Psoas muscle (tissue), 8 donors: ENCODE results near the gene ENDOG. TPM values are rescaled to one million over a fixed set of nuclear protein-coding genes. Genes with fewer than 3 reads are reported as not detected.
"Not testable (repeated sequence)": the region's sequence is repeated elsewhere in the genome, so short reads cannot be mapped to it uniquely, and the experiment has no call there.

Experiments
- ATAC-seq, 4 donors: fragments of 200-7000 bp; cut with Tn5 transposase; one replicate each; pipeline ENCODE4 v1.9.1; 2020; ENCODE audit warnings: moderate library complexity in 3 of 4, mild to moderate bottlenecking in 2 of 4
- DNase-seq, 2 donors: peaks; one replicate each; pipeline ENCODE4 v3.0.0-alpha.2; 2020
- H3K27ac ChIP-seq: fragments of 200-600 bp; one replicate; pipeline ENCODE4 v1.8.0; 2022
- H3K27me3 ChIP-seq, 3 donors: fragments of 200-600 bp in 1 of 3; one replicate each; pipeline versions ENCODE4 v1.6.1 to v1.8.0; 2013 to 2022; ENCODE audit warnings: low read length in 2 of 3, mild to moderate bottlenecking in 2 of 3, moderate library complexity in 1 of 3; ENCODE audit not compliant: insufficient read depth in 3 of 3
- H3K36me3 ChIP-seq, 2 donors: fragments of 200-600 bp in 1 of 2; one replicate each; pipeline versions ENCODE4 v1.6.1 to v1.8.0; 2013 to 2022; ENCODE audit warnings: low read depth in 1 of 2, mild to moderate bottlenecking in 1 of 2, moderate library complexity in 1 of 2; ENCODE audit not compliant: insufficient read depth in 1 of 2
- H3K4me1 ChIP-seq: fragments of 200-600 bp; one replicate; pipeline ENCODE4 v1.8.0; 2022
- H3K4me3 ChIP-seq: fragments of 200-600 bp; one replicate; pipeline ENCODE4 v1.8.0; 2022; ENCODE audit warnings: mild to moderate bottlenecking
- H3K9me3 ChIP-seq: fragments of 200-600 bp; one replicate; pipeline ENCODE4 v1.8.0; 2022
- WGBS, 3 donors: extraction: QIAGEN DNeasy Blood & Tissue Kit; methylation state at CpG; one replicate each; pipeline versions ENCODE4 v1.1.6 to v1.1.7; 2013; 5-methylcytosine and 5-hydroxymethylcytosine counted together
- intact Hi-C, 2 donors: fragments of 100-400 bp; cut with DNase I; formaldehyde crosslinking; loops; one replicate each; pipeline versions ENCODE4 v1.11.0 to v1.14.2; 2022
- polyA plus RNA-seq, 3 donors: library from polyadenylated mRNA; stranded (reverse); fragments of 200-250 nt; gene quantifications; one replicate each; pipeline ENCODE4 v1.2.3, GENCODE V29; 2013
- total RNA-seq, 4 donors: library from RNA; stranded (reverse); fragmentation: NEBNext Ultra II Directional in 2 of 4; extraction: Animal tissue kit (Norgen Biotek cat#: 25700) in 2 of 4; gene quantifications; one replicate each; pipeline versions ENCODE4 v1.2.1 to v1.2.4, GENCODE V29; 2021 to 2023
- TF ChIP-seq, protein P1 (sequence below): fragments of 200-600 bp; IDR thresholded peaks from one replicate; pipeline ENCODE4 v1.8.0; 2022; ENCODE audit warnings: antibody characterized with exemption
- donor health status: healthy with polysubstance abuse.
- donor health status: DM: no; HTN: no; CAD: no; lungs with moderate emphysema.
- donor health status: Bipolar disorder and iron deficiency.
- donor health status: healthy.
- donor health status: DM: yes; HTN: yes; CAD: no.
- donor health status: DM: no; HTN: no; CAD: no.
- donor health status: DM: no; HTN: no; CAD: no.
- donor health status: DM: yes; HTN: yes; CAD: no.

Gene ENDOG
- total and polyA plus RNA-seq, 7 donors = 56.0 to 116 (median 89.8) TPM

DNA sequence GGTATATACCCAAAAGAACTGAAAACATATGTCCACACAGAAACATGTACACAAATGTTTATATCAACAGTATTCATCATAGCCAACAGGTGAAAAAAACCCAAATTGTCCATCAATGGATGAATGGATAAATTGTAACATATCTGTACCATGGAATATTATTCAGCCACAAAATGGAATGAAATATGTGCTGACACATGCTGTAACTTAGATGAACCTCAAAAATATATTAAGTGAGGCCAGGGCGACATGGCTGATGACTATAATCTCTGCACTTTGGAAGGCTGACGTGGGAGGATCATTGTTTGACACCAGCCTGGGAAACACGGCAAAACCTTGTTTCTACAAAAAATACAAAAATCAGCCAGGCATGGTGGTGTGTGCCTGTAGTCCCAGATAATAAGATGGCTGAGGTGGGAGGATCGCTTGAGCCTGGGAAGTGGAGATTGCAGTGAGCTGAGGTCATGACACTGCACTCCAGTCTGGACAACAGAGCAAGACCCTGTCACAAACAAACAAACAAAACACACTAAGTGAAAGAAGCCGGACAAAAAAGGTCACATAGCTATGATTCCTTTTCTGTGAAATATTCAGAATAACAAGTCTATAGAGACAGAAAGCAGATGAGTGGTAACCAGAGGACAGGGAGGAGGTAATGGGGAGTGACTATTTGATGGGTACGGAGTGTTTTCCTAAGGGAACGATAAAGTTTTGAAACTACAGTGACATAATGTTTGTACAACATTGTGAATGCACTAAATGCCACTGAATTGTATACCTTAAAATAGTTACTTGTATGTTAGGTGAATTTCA, 52.0 kb downstream of the ENDOG start:
- no peak for ATAC-seq
- no peaks in the 10 kb centered on the region for H3K27me3 ChIP-seq
- H3K4me1 ChIP-seq = no peaks in the 10 kb centered on the region
- H3K4me3 ChIP-seq = no peak overlapping the region
- TF ChIP-seq, protein P1, sequence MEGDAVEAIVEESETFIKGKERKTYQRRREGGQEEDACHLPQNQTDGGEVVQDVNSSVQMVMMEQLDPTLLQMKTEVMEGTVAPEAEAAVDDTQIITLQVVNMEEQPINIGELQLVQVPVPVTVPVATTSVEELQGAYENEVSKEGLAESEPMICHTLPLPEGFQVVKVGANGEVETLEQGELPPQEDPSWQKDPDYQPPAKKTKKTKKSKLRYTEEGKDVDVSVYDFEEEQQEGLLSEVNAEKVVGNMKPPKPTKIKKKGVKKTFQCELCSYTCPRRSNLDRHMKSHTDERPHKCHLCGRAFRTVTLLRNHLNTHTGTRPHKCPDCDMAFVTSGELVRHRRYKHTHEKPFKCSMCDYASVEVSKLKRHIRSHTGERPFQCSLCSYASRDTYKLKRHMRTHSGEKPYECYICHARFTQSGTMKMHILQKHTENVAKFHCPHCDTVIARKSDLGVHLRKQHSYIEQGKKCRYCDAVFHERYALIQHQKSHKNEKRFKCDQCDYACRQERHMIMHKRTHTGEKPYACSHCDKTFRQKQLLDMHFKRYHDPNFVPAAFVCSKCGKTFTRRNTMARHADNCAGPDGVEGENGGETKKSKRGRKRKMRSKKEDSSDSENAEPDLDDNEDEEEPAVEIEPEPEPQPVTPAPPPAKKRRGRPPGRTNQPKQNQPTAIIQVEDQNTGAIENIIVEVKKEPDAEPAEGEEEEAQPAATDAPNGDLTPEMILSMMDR = no peak
- no peaks in the 10 kb centered on the region for H3K9me3 ChIP-seq
- intact Hi-C loops = no loop called here
- 90 to 96% (median 92%) methylated on average over 7 of the region's 7 CpGs for whole genome bisulfite sequencing, 3 donors
- H3K27ac ChIP-seq = no peak overlapping the region
- H3K36me3 ChIP-seq = peaks cover 0 to 2% of the 10 kb centered on the region in 2 donors
- DNase-seq = no peak

DNA sequence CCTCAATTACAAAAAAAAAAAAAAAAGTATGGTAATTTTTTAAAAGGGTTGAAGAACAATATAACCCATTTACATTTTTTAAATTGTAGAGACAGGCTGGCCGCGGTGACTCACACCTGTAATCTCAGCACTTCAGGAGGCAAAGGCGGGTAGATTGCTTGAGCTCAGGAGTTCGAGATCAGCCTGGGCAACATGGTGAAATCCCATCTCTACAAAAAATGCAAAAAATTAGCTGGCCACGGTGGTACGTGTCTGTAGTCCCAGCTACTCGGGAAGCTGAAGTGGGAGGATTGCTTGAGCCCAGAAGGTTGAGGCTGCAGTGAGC, 52.6 kb downstream of the ENDOG start:
- intact Hi-C loops, ATAC-seq, H3K9me3 ChIP-seq, H3K4me1 ChIP-seq, H3K4me3 ChIP-seq, H3K27ac ChIP-seq, H3K27me3 ChIP-seq, H3K36me3 ChIP-seq: not testable (repeated sequence)
- peak in 1 of 2 donors; percentile 6 for DNase-seq
- WGBS, 3 donors = 90 to 95% (median 91%) methylated on average over 7 of the region's 7 CpGs

Other genes with a start within 250 kb of the ENDOG start
- gene DYNC2I2, start 161.7 kb upstream of the ENDOG start, total RNA-seq = 10 to 100 TPM in 2 of 4 donors, 1 to 10 TPM in 2; 6.3 to 10.3 (median 8.6) TPM
- 10 to 100 TPM; 19.0 to 29.1 (median 25.0) TPM for gene DYNC2I2, start 161.7 kb upstream of the ENDOG start, polyA plus RNA-seq
- gene SET, start 129.3 kb upstream of the ENDOG start, total RNA-seq = 100 to 1,000 TPM; 171 to 283 (median 203) TPM
- gene SET, start 129.3 kb upstream of the ENDOG start, polyA plus RNA-seq = 100 to 1,000 TPM; 141 to 244 (median 230) TPM
- gene PKN3, start 116.0 kb upstream of the ENDOG start, total RNA-seq = 1 to 10 TPM; 2.6 to 5.0 (median 3.4) TPM
- 1 to 10 TPM; 2.9 to 4.4 (median 3.1) TPM for gene PKN3, start 116.0 kb upstream of the ENDOG start, polyA plus RNA-seq
- gene ZDHHC12, start 94.4 kb upstream of the ENDOG start, total RNA-seq = 1 to 10 TPM; 4.5 to 7.2 (median 5.0) TPM
- 10 to 100 TPM in 2 of 3 donors, 1 to 10 TPM in 1; 9.7 to 18.5 (median 12.4) TPM for gene ZDHHC12, start 94.4 kb upstream of the ENDOG start, polyA plus RNA-seq
- 10 to 100 TPM; 40.3 to 67.2 (median 65.0) TPM for gene ZER1, start 46.6 kb upstream of the ENDOG start, total RNA-seq
- 10 to 100 TPM; 15.2 to 54.8 (median 30.8) TPM for gene ZER1, start 46.6 kb upstream of the ENDOG start, polyA plus RNA-seq
- 10 to 100 TPM; 14.4 to 17.5 (median 15.8) TPM for gene TBC1D13, start 31.2 kb upstream of the ENDOG start, total RNA-seq
- gene TBC1D13, start 31.2 kb upstream of the ENDOG start, polyA plus RNA-seq = 10 to 100 TPM; 11.8 to 25.1 (median 15.3) TPM
- 10 to 100 TPM; 13.3 to 33.0 (median 20.6) TPM for gene SPOUT1, start 11.3 kb downstream of the ENDOG start, total RNA-seq
- 10 to 100 TPM in 2 of 3 donors, 1 to 10 TPM in 1; 9.5 to 18.3 (median 13.3) TPM for gene SPOUT1, start 11.3 kb downstream of the ENDOG start, polyA plus RNA-seq
- gene KYAT1, start 63.5 kb downstream of the ENDOG start, total RNA-seq = 1 to 10 TPM; 6.4 to 8.9 (median 7.1) TPM
- gene KYAT1, start 63.5 kb downstream of the ENDOG start, polyA plus RNA-seq = 10 to 100 TPM in 1 of 3 donors, 1 to 10 TPM in 2; 7.2 to 12.0 (median 7.9) TPM
- gene LRRC8A, start 63.6 kb downstream of the ENDOG start, total RNA-seq = 10 to 100 TPM; 12.2 to 22.4 (median 18.3) TPM
- 10 to 100 TPM; 11.6 to 71.5 (median 16.4) TPM for gene LRRC8A, start 63.6 kb downstream of the ENDOG start, polyA plus RNA-seq
- 10 to 100 TPM; 11.0 to 36.6 (median 29.9) TPM for gene PHYHD1, start 102.5 kb downstream of the ENDOG start, total RNA-seq
- gene PHYHD1, start 102.5 kb downstream of the ENDOG start, polyA plus RNA-seq = 10 to 100 TPM; 16.7 to 45.0 (median 20.0) TPM
- gene DOLK, start 129.1 kb downstream of the ENDOG start, total RNA-seq = 1 to 10 TPM; 4.5 to 9.0 (median 6.5) TPM
- gene DOLK, start 129.1 kb downstream of the ENDOG start, polyA plus RNA-seq = 10 to 100 TPM in 2 of 3 donors, 1 to 10 TPM in 1; 6.2 to 14.0 (median 12.2) TPM
- gene NUP188, start 129.2 kb downstream of the ENDOG start, total RNA-seq = 10 to 100 TPM; 17.2 to 25.9 (median 25.4) TPM
- gene NUP188, start 129.2 kb downstream of the ENDOG start, polyA plus RNA-seq = 10 to 100 TPM in 2 of 3 donors, 1 to 10 TPM in 1; 9.8 to 28.1 (median 18.6) TPM
- 10 to 100 TPM; 33.8 to 56.8 (median 45.1) TPM for gene SH3GLB2, start 209.8 kb downstream of the ENDOG start, total RNA-seq
- 10 to 100 TPM; 22.2 to 33.5 (median 28.0) TPM for gene SH3GLB2, start 209.8 kb downstream of the ENDOG start, polyA plus RNA-seq
- 10 to 100 TPM in 3 of 4 donors, 1 to 10 TPM in 1; 8.4 to 17.8 (median 14.8) TPM for gene MIGA2, start 218.1 kb downstream of the ENDOG start, total RNA-seq
- 10 to 100 TPM; 12.7 to 18.1 (median 13.7) TPM for gene MIGA2, start 218.1 kb downstream of the ENDOG start, polyA plus RNA-seq